HG03521 (cell line): ENCODE measurements around the gene CCDC197.

Source experiments
- ATAC-seq: cut with Tn5 transposase; IDR thresholded peaks from one replicate; pipeline ENCODE4 v1.9.1; 2021; ENCODE audit warnings: mild to moderate bottlenecking, moderate library complexity; ENCODE audit not compliant: unreplicated experiment

Gene CCDC197

GRCh38 chr14:94022532-94023411 lies 25.7 kb downstream of the CCDC197 start:
- no peak for ATAC-seq

- ATAC-seq, result no peak
Measured at GRCh38 chr14:94024549-94024948, 27.4 kb downstream of the CCDC197 start.

- ATAC-seq, result no peak
Measured at GRCh38 chr14:94025720-94026119, 28.6 kb downstream of the CCDC197 start.

GRCh38 chr14:94026173-94026888 lies 29.2 kb downstream of the CCDC197 start, which contains the start of gene OTUB2:
TSS of gene OTUB2 (plus strand) at chr14:94026340. CDS start at chr14:94026538, 198 bp downstream.
- ATAC-seq, result peak; percentile 99

GRCh38 chr14:94026889-94027469 lies 29.9 kb downstream of the CCDC197 start:
- no peak for ATAC-seq

GRCh38 chr14:94027566-94028449 lies 30.7 kb downstream of the CCDC197 start:
- no peak for ATAC-seq

GRCh38 chr14:94028450-94028826 lies 31.3 kb downstream of the CCDC197 start:
- ATAC-seq, result no peak

- no peak for ATAC-seq
Measured at GRCh38 chr14:94029265-94029664, 32.2 kb downstream of the CCDC197 start.

- ATAC-seq, result no peak
Measured at GRCh38 chr14:94029671-94030203, 32.6 kb downstream of the CCDC197 start.

GRCh38 chr14:94030571-94030970 lies 33.5 kb downstream of the CCDC197 start:
- ATAC-seq, result no peak

- ATAC-seq, result no peak
Measured at GRCh38 chr14:94031161-94031882, 34.2 kb downstream of the CCDC197 start.

GRCh38 chr14:94031883-94032279 lies 34.8 kb downstream of the CCDC197 start:
- ATAC-seq, result no peak

- no peak for ATAC-seq
Measured at GRCh38 chr14:94034886-94035285, 37.8 kb downstream of the CCDC197 start.

- ATAC-seq, result peak; percentile 80
Measured at GRCh38 chr14:94036313-94037167, 39.4 kb downstream of the CCDC197 start.

- no peak for ATAC-seq
Measured at GRCh38 chr14:94037954-94038353, 40.9 kb downstream of the CCDC197 start.

GRCh38 chr14:94038510-94038909 lies 41.4 kb downstream of the CCDC197 start:
- no peak for ATAC-seq

GRCh38 chr14:94038921-94039629 lies 42.0 kb downstream of the CCDC197 start:
- no peak for ATAC-seq

- no peak for ATAC-seq
Measured at GRCh38 chr14:94040247-94040646, 43.1 kb downstream of the CCDC197 start.
